ENCODE results near the gene SLC34A3. TPM values are rescaled to one million over a fixed set of nuclear protein-coding genes. Genes with fewer than 3 reads are reported as not detected.

The SLC34A3 gene
- total and polyA plus RNA-seq, 2 of the 8 experiments (the other 6 are each of a cell fraction or from before 2014, with no cell fraction given), result 0.08 TPM; not detected in 1

DNA sequence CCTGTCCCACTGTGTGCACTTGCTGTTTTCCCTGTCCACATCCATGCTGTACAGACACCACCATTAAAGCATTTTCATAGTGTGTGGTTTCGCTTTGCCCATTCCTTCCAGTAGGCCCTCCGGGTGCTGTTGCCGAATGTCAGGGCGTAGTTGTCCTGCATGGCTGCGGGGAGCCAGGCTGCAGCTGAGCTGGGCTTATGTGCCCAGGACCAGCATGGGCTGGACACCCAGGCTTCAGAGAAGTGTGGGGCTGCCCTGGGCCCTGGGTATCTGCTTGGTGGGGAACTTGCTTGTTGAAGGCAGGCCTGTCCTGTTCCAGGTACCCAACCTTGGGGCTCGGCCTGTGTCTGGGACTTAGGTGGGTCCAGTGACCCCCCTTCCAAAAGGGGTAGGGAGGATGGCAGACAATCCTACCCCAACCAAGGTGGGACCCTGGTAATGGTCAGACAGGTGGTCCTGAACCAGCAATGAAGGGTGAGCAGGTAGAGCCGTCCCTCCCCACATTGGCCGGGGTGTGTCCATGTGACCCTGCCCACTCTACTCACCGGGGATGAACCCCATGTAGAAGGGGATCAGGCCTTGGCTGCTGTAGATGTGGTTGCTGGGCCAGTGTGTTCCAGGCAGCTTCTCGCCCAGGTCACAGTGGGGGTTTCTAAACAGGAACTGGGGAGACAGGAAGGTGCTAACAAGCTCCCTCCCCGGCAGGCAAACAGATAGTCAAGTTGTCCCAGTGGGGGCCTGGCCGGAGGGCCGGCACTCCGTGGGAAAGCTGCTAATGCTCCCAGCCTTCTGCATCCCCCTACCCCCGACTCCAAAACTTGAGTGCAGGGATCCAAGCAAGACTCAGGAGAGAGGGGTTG, 13.2 kb downstream of the SLC34A3 start:
- Histone ChIP-seq H3K4me1 (replicated peaks in 1 of 4; ENCODE audit: control insufficient read depth in 3 of 4, insufficient read depth in 4 of 4, low read length in 3 of 4) (peaks cover 0 to 20% (median 11%) of the 10 kb centered on the region in 4 experiments; a peak in 5 of 7 replicates), H3K9me3 (ENCODE audit: insufficient read depth in 2 of 2, low read depth in 1 of 2, low read length in 1 of 2) (no peaks in the 10 kb centered on the region), H2BK120ac (replicated peaks; ENCODE audit: low read depth, low read length) (no peak overlapping the region), H4K5ac (ENCODE audit: insufficient read length, low read depth, low read length) (no peak overlapping the region), H3K4me3 (ENCODE audit: extremely low read depth in 1 of 4, insufficient read depth in 2 of 4, low read depth in 3 of 4, low read length in 4 of 4) (no peak overlapping the region), H3K79me2 (ENCODE audit: control insufficient read depth in 1 of 2, insufficient read depth in 2 of 2, low read length in 2 of 2) (peaks cover 0 to 17% of the 10 kb centered on the region in 2 experiments; a peak in 2 of 4 replicates), H2BK12ac (ENCODE audit: low read depth, low read length) (no peak overlapping the region), H2BK15ac (ENCODE audit: low read length) (no peak overlapping the region), H3K9ac (replicated peaks in 1 of 4; ENCODE audit: extremely low read depth in 1 of 4, low read depth in 3 of 4, low read length in 3 of 4) (no peak overlapping the region; a peak in 1 of 7 replicates), H3K23ac (ENCODE audit: insufficient read length) (no peak overlapping the region), H3K36me3 (ENCODE audit: control insufficient read depth in 2 of 4, insufficient read depth in 4 of 4, low read length in 3 of 4) (peaks cover 6 to 18% (median 15%) of the 10 kb centered on the region in 4 experiments; a peak in 7 of 8 replicates), H2BK20ac (ENCODE audit: low read length) (no peak overlapping the region), H3K4ac (replicated peaks; ENCODE audit: insufficient read length, low read depth, low read length) (no peak overlapping the region), H3K27me3 (replicated peaks in 1 of 4; ENCODE audit: control insufficient read depth in 3 of 4, extremely low read depth in 1 of 4, insufficient read depth in 3 of 4, low read length in 3 of 4) (no peaks in the 10 kb centered on the region; a peak in 1 of 7 replicates), H3K18ac (ENCODE audit: extremely low read depth, low read length) (no peak overlapping the region), H3K4me2 (ENCODE audit: insufficient read depth in 1 of 2, low read depth in 2 of 2, low read length in 2 of 2) (peak overlapping the region; percentile 14 to 15; a peak in 1 of 4 replicates), H3K14ac (ENCODE audit: insufficient read length) (no peak overlapping the region), H2BK5ac (ENCODE audit: low read depth, low read length) (no peak overlapping the region), H3K23me2 (ENCODE audit: low read depth, low read length) (peaks cover 5% of the 10 kb centered on the region; the same call in 1 of the 2 replicates), H3K56ac (replicated peaks; ENCODE audit: insufficient read length, low read depth, low read length) (no peak overlapping the region), H4K91ac (replicated peaks; ENCODE audit: insufficient read length, low read length) (no peak overlapping the region), H4K20me1 (replicated peaks in 1 of 2; ENCODE audit: control insufficient read depth in 1 of 2, insufficient read depth in 2 of 2, low read length in 2 of 2) (peaks cover 17 to 18% of the 10 kb centered on the region in 2 experiments), H2AK5ac (ENCODE audit: low read depth, low read length) (no peak overlapping the region), H4K8ac (ENCODE audit: extremely low read depth, insufficient read depth, low read length) (no peak overlapping the region), H3K27ac (ENCODE audit: low read depth, low read length) (no peak overlapping the region), H3K79me1 (ENCODE audit: low read depth, low read length) (peaks cover 5% of the 10 kb centered on the region), H2AFZ (ENCODE audit: low read length) (no peak overlapping the region)
- FAIRE-seq (no peak), DNase-seq (ENCODE audit: low read depth in 1 of 2, low spot score in 2 of 2) (peak in 1 of 2 experiments; percentile 50)
- WGBS, 2 experiments (ENCODE audit: extremely low coverage in 1 of 2, insufficient coverage in 1 of 2, insufficient read length in 1 of 2, insufficient replicate concordance in 2 of 2, low coverage in 1 of 2, low lambda C conversion rate in 2 of 2, missing lambda C conversion rate in 1 of 2), result 80% methylated on average over 15 of the region's 15 CpGs; no CpG with 5 or more reads in 1 of the 2 experiments
- ChIA-PET CTCF (ENCODE audit: partially characterized antibody) (interaction anchor here (0.8 to 9.1 kb wide), 12 partner anchors 9 to 40 kb away, joined by 3 to 113 read pairs (median 4); partner anchors contain the start of genes CYSRT1, NELFB, RNF208 and RNF224), POLR2A (ENCODE audit: partially characterized antibody) (interaction anchor here (0.8 to 69.9 kb wide), 8 partner anchors 9 to 383 kb away, joined by 3 to 1462 read pairs (median 5); partner anchors contain the start of genes CYSRT1, NDOR1, NELFB and NPDC1)
- TF ChIP-seq SP2 (IDR thresholded peaks at IDR 0.05; ENCODE audit: low read length), result no peak
- no peak for TF ChIP-seq SIN3A (conservative IDR thresholded peaks at IDR 0.05 in 1 of 2, IDR thresholded peaks at IDR 0.05 in 1 of 2; ENCODE audit: low read depth in 1 of 2, low read length in 2 of 2)
- TF ChIP-seq, protein P1, sequence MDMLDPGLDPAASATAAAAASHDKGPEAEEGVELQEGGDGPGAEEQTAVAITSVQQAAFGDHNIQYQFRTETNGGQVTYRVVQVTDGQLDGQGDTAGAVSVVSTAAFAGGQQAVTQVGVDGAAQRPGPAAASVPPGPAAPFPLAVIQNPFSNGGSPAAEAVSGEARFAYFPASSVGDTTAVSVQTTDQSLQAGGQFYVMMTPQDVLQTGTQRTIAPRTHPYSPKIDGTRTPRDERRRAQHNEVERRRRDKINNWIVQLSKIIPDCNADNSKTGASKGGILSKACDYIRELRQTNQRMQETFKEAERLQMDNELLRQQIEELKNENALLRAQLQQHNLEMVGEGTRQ (IDR thresholded peaks at IDR 0.05; ENCODE audit: low read length), result no peak
- TF ChIP-seq SP4 (IDR thresholded peaks at IDR 0.05; ENCODE audit: low read length), result 0 out of 2 replicates have a peak, but pooled peaks have one; percentile 27
- TF ChIP-seq POLR2AphosphoS5 (IDR thresholded peaks at IDR 0.05; ENCODE audit: low read depth, low read length), result peak; percentile 87
- TF ChIP-seq CHD2 (IDR thresholded peaks at IDR 0.05; ENCODE audit: low read length), result no peak
- TF ChIP-seq RAD21 (IDR thresholded peaks at IDR 0.05 in 1 of 2, conservative IDR thresholded peaks at IDR 0.05 in 1 of 2; ENCODE audit: low read depth in 2 of 2, low read length in 2 of 2), result no peak

Measured in H1 (cell line).